PC-9 (cell line): ENCODE measurements around the gene CEBPZ. TPM values are rescaled to one million over a fixed set of nuclear protein-coding genes. Genes with fewer than 3 reads are reported as not detected.

Source experiments
- BruUV-seq: library from RNA; stranded (reverse); fragments of 400-500 nt; replicated peaks from 2 replicates; lab custom pipeline; 2021; lab: Mats Ljungman, UMichigan
- CTCF ChIA-PET: fragments of 300-600 bp; sonication (Branson Sonifier 250); formaldehyde crosslinking; loops from one replicate; lab custom pipeline; 2022; ENCODE audit warnings: antibody characterized with exemption; lab: Charles Lee
- POLR2A ChIA-PET: fragments of 300-600 bp; sonication (Branson Sonifier 250); formaldehyde crosslinking; loops from one replicate; lab custom pipeline; 2022; ENCODE audit warnings: antibody characterized with exemption; ENCODE audit not compliant: unreplicated experiment; lab: Charles Lee
- DNase-seq, 2 experiments: peaks; one replicate each; pipeline versions ENCODE4 v3.0.0 to v3.0.0-alpha.2; 2015 to 2022; ENCODE audit warnings: mixed read lengths in 1 of 2
- H2AFZ ChIP-seq: fragments of 200-600 bp; sonication (generic); 2 replicates; pipeline ENCODE4 v1.8.1; 2017; ENCODE audit warnings: antibody characterized with exemption
- H3F3A ChIP-seq: fragments of 200-600 bp; sonication (generic); 2 replicates; pipeline ENCODE4 v1.8.1; 2017; ENCODE audit warnings: antibody characterized with exemption, mild to moderate bottlenecking, low read depth; ENCODE audit not compliant: insufficient read depth
- H3K27ac ChIP-seq: fragments of 200-600 bp; sonication (generic); 2 replicates; pipeline ENCODE4 v1.6.1; 2016; ENCODE audit warnings: mixed run types
- H3K27me3 ChIP-seq: fragments of 200-600 bp; sonication (generic); 2 replicates; pipeline ENCODE4 v1.6.1; 2016; ENCODE audit warnings: low read depth, mixed run types; ENCODE audit not compliant: insufficient read depth
- H3K36me3 ChIP-seq: fragments of 200-600 bp; sonication (generic); 2 replicates; pipeline ENCODE4 v1.6.1; 2016; ENCODE audit warnings: low read depth, mixed run types
- H3K4me1 ChIP-seq: fragments of 200-600 bp; sonication (generic); replicated peaks from 2 replicates; pipeline ENCODE4 v1.6.1; 2016; ENCODE audit warnings: mixed run types; ENCODE audit not compliant: insufficient read depth
- H3K4me2 ChIP-seq: fragments of 200-600 bp; sonication (generic); 2 replicates; pipeline ENCODE4 v1.6.1; 2017; ENCODE audit warnings: mixed run types
- H3K4me3 ChIP-seq: fragments of 200-600 bp; sonication (generic); 2 replicates; pipeline ENCODE4 v1.6.1; 2016; ENCODE audit warnings: mixed run types
- H3K79me2 ChIP-seq: fragments of 200-600 bp; sonication (generic); 2 replicates; pipeline ENCODE4 v1.6.1; 2017; ENCODE audit warnings: low read depth, mixed run types
- H3K9me2 ChIP-seq: fragments of 200-600 bp; sonication (generic); 2 replicates; pipeline ENCODE4 v1.8.1; 2017; ENCODE audit warnings: mild to moderate bottlenecking; ENCODE audit not compliant: insufficient read depth
- H3K9me3 ChIP-seq: fragments of 200-600 bp; sonication (generic); 2 replicates; pipeline ENCODE4 v1.8.1; 2016; ENCODE audit warnings: low read depth; ENCODE audit not compliant: insufficient read depth
- H4K20me1 ChIP-seq: fragments of 200-600 bp; sonication (generic); 2 replicates; pipeline ENCODE4 v1.8.1; 2017; ENCODE audit not compliant: insufficient read depth
- CTCF ChIP-seq: fragments of 200-600 bp; sonication (generic); conservative IDR thresholded peaks from 2 replicates; pipeline ENCODE4 v1.6.1; 2017; ENCODE audit warnings: mixed run types, antibody characterized with exemption, mild to moderate bottlenecking, moderate library complexity
- EZH2 ChIP-seq: fragments of 200-600 bp; sonication (generic); IDR thresholded peaks from 2 replicates; pipeline ENCODE4 v1.8.0; 2017; ENCODE audit warnings: antibody characterized with exemption, low read depth
- intact Hi-C: fragments of 100-400 bp; cut with micrococcal nuclease; formaldehyde crosslinking; loops from one replicate; pipeline ENCODE4 v1.10.0; 2022; ENCODE audit not compliant: unreplicated experiment
- total RNA-seq: library from RNA; stranded (reverse); gene quantifications from 2 replicates; pipeline ENCODE4 v1.2.3, GENCODE V29; 2021

CEBPZ gene
- total RNA-seq, 1 experiment from 2014 or later: 35.7 TPM

- H3K27me3 ChIP-seq: no peaks in the 10 kb centered on the region
- H3K4me1 ChIP-seq: peaks cover 19% of the 10 kb centered on the region
- no peaks in the 10 kb centered on the region; the same call in 1 of the 2 replicates for H3K9me3 ChIP-seq
- no peaks in the 10 kb centered on the region for H3K9me2 ChIP-seq
- no peak overlapping the region for H2AFZ ChIP-seq
- POLR2A ChIA-PET: no interaction called here
- peaks cover 14% of the 10 kb centered on the region for H3F3A ChIP-seq
- TF ChIP-seq CTCF (no peak), EZH2 (no peak)
- H3K79me2 ChIP-seq: peaks cover 2% of the 10 kb centered on the region
- CTCF ChIA-PET: no interaction called here
- no TSS peak for BruUV-seq
- intact Hi-C loops: no loop called here
- no peak overlapping the region for H3K4me2 ChIP-seq
- no peak overlapping the region for H3K4me3 ChIP-seq
- no peaks in the 10 kb centered on the region for H4K20me1 ChIP-seq
- H3K36me3 ChIP-seq: no peaks in the 10 kb centered on the region
- no peak for DNase-seq
- H3K27ac ChIP-seq: no peak overlapping the region
Observed at GRCh38 chr2:37191747-37192146, 39.6 kb downstream of the CEBPZ start.

DNA sequence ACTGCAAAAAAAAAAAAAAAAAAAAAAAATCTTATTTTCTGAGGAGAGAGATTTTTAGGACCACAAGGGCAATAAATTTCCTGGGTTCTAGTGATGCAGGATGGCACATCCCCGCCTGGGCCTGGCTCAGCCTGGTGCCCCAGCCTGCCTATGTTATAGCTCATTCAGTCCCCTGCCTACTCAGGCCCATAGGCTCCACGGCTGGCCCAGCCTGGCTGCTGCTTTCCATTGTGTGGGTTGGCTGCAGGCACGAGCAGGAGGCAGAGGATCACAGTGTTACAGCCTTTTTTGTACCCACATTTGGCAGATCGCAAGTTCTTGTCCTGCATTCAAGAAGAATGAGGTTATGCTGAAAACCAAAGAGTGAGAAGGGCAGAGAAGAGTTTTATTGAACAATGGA is 40.1 kb downstream of the CEBPZ start:
- no peaks in the 10 kb centered on the region; the same call in 1 of the 2 replicates for H3K9me3 ChIP-seq
- H3K4me1 ChIP-seq: peaks cover 19% of the 10 kb centered on the region
- no peak for DNase-seq
- H3K27me3 ChIP-seq: no peaks in the 10 kb centered on the region
- no peaks in the 10 kb centered on the region for H3K9me2 ChIP-seq
- POLR2A ChIA-PET: no interaction called here
- H3K4me2 ChIP-seq: no peak overlapping the region
- no peaks in the 10 kb centered on the region for H4K20me1 ChIP-seq
- TF ChIP-seq EZH2: no peak
- TF ChIP-seq CTCF: no peak
- BruUV-seq: no TSS peak
- intact Hi-C loops: no loop called here
- H3K79me2 ChIP-seq: no peaks in the 10 kb centered on the region
- no peak overlapping the region for H3K27ac ChIP-seq
- H3K36me3 ChIP-seq: no peaks in the 10 kb centered on the region
- no peak overlapping the region for H2AFZ ChIP-seq
- H3K4me3 ChIP-seq: no peak overlapping the region
- H3F3A ChIP-seq: peaks cover 14% of the 10 kb centered on the region
- CTCF ChIA-PET: no interaction called here

GRCh38 chr2:37190290-37190689 is 41.1 kb downstream of the CEBPZ start:
- Histone ChIP-seq H3K79me2 (no peaks in the 10 kb centered on the region), H3K36me3 (no peaks in the 10 kb centered on the region), H3K4me2 (peak overlapping the region; percentile 29), H3K4me1 (peaks cover 19% of the 10 kb centered on the region), H4K20me1 (no peaks in the 10 kb centered on the region), H3K27me3 (no peaks in the 10 kb centered on the region), H3K9me3 (no peaks in the 10 kb centered on the region; the same call in 1 of the 2 replicates), H3F3A (peaks cover 14% of the 10 kb centered on the region), H3K4me3 (no peak overlapping the region), H2AFZ (peak overlapping the region; percentile 10; the same call in 1 of the 2 replicates), H3K9me2 (no peaks in the 10 kb centered on the region), H3K27ac (peak overlapping the region; percentile 65)
- no peak for TF ChIP-seq EZH2
- TF ChIP-seq CTCF: no peak
- no TSS peak for BruUV-seq
- intact Hi-C loops: no loop called here
- ChIA-PET POLR2A (interaction anchor here (0.6 kb wide), 1 partner anchor 222 kb away, joined by 4 read pairs; no protein-coding TSS in a partner anchor), CTCF (no interaction called here)
- DNase-seq: no peak
